HG02623 (cell line): Measurements from ENCODE around the gene RASL12.
"Not testable (repeated sequence)": the region's sequence is repeated elsewhere in the genome, so short reads cannot be mapped to it uniquely, and the experiment has no call there.

Experiments used
- ATAC-seq: cut with Tn5 transposase; IDR thresholded peaks from one replicate; pipeline ENCODE4 v1.9.1; 2021; ENCODE audit warnings: moderate library complexity; ENCODE audit not compliant: unreplicated experiment

The RASL12 gene, protein sequence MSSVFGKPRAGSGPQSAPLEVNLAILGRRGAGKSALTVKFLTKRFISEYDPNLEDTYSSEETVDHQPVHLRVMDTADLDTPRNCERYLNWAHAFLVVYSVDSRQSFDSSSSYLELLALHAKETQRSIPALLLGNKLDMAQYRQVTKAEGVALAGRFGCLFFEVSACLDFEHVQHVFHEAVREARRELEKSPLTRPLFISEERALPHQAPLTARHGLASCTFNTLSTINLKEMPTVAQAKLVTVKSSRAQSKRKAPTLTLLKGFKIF

DNA sequence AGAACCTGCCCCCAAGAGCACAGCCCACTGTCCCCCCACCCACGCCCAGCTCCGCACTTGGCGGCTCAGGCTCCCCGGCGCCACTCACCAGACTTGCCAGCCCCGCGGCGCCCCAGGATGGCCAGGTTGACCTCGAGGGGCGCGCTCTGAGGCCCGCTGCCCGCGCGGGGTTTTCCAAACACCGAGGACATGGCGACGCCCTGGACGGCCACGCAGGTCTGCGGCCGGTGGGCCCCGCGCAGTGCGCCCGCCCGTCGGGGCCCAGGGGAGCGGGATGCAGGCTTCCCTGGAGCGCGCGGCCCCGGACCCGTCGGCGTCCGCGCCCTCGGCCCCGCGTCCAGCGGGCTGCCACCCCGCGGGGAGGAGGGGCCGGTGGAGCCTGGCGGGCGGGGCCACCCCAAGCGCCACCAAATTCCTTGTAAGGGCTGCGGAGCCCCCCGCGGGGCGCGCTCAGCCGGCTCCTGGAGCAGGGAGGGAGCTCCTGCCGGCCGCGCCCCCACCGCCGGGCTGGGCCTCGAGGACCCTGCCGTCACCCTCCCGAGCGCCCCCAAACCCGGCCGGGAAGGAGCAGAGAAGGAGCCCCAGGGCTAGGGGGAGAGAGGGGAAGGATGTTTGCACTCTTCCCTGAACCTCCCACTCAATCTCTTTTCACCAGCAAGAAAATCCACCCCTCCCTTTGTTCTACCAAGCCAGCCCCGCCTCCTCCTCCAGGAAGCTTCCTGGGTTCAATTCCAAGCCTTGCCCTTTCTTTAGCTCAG is at the start of gene RASL12:
TSS of gene RASL12 (minus strand) at position 347 of the 758 bp plus-strand sequence. CDS start at position 191, 156 bp downstream.
- ATAC-seq = no peak

DNA sequence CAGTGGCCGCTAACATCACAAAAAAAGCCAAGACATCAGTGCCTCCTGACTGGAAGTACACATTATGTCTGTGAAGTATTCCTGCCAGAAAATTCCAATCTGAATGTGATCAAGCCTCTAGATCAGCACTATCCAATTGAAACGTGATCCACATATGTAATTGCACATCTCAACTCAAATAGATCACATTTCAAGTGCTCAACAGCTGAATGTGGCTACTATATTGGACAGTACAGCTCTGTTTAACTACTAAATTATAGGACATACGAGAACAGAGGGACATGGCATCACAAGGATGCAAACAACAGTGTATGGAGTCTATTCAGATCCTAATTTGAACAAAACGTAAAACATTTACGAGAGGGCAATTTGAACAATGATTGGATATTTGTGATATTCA is 47.8 kb upstream of the RASL12 start:
- ATAC-seq = no peak

DNA sequence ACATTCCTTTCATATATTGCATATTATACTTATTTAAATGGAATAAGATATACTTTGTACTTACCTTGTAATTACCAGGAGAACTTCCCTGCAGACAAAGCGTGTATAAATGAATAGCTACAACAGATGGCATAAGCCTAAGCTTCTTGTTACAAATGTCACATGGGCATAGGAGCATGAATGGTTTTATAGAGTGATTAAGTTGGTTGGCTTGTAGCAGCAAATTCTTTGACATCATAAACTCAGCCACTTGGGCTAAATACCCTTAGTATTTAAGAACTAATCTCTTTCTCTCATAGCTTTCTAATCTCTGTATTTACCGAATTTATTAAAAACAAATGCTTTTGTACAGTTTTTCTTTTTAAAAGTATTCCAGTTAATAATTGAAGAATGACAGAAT is 47.3 kb upstream of the RASL12 start, which contains the start of gene UBAP1L:
TSS of gene UBAP1L (minus strand) at position 115 of the 400 bp plus-strand sequence. CDS start 8,985 bp downstream, outside the sequence.
- ATAC-seq = no peak

DNA sequence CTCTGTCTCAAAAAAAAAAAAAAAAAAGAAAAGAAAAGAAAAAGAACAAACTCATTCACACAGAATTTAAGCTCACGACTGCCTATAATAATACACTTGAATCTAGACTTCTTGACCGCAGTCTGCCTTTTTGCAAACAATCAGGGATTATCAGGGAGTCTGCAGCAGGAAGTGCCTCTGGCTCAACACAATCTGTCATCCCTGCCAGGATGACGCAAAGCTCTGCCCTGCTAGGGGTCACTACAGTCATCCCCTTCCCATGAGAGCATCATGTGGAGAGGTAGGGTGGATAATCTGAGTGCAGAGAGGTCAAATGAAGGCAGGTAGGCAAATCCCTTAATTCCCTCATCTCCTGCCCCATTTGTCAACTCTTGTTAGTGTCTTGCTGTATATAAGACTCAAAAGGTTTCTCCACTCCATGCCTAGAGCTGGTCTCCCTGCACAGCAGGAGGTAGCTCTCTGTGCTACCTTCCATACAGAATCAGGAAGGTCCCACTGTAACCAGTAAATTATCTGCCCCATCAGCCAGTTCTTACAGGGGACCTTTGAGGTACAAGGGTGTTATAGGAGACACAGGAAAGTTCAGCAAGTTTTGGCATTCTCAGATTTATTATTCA is 43.0 kb upstream of the RASL12 start:
- ATAC-seq = no peak

DNA sequence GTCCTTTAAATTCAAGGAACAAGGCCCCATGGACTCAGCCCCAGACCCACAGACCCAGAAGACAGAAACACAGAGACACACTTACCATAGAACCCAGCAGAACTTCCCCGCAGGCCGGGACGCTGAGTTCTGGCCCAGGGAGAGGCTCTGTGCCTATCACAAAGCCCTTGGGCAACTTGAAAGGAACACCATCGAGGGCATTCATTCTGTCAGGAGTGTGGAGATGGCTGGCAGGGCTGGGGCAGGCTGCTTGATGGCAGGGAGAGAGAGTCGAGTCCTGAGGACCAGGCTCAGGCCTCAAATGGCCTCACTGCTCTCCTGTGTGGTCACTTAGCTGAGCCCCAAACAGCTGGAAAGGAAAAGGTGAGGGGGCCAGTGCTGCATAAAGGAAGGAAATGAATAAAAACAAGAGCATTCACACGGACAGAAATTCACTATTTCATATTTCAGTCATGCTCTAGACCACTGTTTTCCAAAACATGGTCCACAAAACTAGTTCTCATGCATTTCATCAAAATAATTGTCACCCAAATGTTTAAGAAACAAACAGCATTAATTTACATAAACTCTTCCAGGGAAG is 38.3 kb upstream of the RASL12 start:
- ATAC-seq = no peak

DNA sequence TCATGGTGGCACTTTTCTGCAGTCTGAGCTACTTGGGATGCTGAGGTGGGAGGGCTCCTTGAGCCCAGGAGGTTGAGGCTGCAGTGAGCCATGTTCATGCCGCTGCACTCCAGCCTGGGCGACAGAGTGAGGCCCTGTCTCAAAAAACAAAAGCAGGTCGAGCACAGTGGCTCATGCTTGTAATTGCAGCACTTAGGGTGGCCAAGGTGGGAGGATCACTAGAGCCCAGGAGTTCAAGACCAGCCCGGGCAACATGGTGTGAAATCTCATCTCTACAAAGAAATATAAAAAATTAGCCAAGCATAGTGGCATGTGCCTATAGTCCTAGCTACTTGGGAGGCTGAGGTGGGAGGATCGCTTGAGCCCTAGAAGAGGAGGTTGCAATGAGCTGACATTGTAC is 37.2 kb upstream of the RASL12 start:
- no peak for ATAC-seq

DNA sequence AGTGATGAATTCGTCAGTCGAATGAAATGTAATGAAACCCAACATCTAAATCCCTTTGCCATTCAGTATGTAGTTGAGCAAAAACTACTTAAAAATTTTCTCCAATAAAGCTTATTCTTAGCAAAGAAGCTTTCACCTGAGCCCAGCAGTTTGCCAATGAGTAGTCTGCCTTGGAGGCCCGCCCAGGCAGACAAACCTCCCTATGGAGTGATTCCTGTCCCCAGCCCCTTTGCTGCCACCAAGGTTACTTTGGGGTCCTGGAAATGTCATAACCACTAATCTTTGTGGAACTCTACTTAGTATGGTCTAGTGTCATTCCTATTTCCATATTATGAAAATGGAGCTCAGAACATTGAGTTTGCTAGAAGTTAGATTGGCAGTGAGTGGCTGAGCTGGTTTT is 35.1 kb upstream of the RASL12 start:
- no peak for ATAC-seq

DNA sequence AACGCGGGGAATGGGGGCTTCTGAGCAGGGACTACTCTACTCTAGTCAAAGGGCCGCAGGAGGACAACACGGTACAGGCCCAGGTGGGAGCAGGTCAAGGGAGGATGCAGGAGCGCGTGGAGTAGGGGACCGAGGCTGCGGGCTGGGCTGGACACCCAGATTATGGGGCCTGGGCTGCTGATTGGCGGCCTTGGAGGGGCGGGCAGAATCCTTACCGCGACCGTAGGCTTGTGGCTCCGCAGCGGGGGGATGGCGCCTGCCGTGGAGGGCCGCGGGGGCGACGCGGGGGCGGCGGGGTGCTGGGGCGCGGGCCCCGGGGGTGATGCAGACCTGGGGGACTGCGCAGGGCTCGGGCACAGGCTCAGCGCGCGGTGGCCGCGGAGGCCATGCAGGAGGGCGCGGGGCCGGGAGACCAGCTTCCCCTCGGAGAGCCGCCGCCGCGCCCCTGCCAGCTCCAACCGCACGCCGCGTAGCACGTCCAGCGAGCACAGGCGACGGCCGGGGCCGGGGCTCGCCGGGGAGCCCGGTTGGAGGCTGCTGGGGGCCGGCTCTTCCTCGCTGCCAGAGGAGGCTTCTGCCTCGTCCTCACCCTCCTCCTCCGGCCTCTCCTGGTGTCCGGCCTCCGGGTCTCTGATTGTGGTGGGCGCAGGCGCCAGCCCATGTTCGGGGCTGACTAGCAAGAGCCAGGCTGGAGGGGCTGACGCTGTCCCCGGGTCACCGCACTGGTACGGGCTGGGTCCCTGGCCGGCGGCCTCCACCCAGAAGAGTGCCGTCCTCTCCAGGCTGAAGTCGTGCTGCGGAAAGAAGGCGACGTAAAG is 34.3 kb upstream of the RASL12 start:
- no peak for ATAC-seq

DNA sequence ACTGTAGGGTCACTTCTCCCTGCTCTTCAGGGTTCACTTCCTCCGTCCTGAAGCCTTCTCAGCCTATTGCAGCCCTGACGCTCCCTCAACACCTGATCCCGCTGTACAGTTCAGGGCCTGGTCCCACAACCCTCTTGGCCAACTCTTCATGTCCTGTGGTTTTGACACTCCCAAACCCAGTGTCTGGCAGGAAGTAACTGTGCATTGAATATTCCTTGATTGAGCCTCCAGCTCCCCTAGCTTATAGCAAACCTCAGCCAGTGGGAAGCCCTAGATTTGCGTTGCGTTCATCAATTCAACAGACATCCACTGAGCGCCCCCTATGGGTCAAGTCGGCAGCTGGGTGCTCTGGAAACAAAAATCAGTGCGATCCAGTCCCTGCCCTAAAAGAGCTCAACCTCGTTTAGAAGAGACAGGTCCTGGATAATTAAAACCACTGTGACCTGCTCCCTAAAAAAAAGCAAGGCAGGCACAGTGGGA is 33.7 kb upstream of the RASL12 start:
- no peak for ATAC-seq

DNA sequence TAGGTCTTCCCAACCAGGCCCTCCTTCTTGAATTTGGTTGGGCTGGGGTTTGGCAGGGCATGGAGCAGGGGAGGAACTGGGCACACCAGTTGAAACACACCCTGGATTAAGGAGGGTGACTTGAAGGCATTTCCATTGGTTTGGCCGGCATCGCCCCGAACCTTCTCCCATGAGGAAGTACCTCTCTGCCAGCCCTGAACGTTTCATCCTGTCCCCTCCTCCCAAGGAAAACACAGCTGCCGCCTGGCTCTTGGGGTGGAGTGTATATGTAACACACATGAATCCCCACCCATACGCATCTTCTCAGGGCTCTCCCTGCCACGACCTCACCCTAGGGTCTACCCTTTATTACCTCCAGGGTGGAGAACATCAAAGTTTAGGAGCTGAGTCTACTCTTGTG is 32.7 kb upstream of the RASL12 start:
- ATAC-seq = no peak

DNA sequence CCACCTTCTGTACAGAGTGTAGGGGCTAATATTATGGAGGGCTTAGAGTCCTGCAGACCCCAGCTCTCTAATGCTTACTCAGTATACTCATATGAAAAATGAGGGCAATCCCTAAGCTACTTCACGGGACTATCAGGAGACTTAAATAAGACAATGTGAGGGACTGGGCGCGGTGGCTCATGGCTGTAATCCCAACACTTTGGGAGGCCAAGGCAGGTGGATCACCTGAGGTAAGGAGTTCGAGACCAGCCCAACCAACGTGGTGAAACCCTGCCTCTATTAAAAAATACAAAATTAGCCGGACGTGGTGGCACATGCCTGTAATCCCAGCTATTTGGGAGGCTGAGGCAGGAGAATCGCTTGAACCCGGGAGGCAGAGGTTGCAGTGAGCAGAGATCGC is 32.0 kb upstream of the RASL12 start:
- ATAC-seq = not testable (repeated sequence)

DNA sequence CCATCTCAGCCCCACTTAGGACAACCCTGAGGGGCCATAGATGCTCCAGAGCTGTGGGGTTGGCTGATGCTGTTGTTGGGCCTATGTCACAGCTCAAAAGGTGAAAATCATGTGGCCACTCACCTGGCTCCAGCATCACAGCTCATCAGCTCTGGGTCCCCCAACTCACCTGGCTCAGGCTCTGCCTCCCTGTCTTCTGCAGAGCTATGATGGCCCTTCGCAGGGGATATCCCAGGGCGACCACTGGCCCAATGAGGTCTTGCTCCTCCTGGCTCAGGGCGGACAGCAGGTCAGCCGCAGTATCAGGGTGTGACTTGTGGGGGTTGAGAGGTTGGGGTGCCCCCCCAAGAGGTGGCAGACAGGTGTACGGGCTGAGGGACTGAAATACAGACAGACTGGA is 31.5 kb upstream of the RASL12 start:
- ATAC-seq = no peak

DNA sequence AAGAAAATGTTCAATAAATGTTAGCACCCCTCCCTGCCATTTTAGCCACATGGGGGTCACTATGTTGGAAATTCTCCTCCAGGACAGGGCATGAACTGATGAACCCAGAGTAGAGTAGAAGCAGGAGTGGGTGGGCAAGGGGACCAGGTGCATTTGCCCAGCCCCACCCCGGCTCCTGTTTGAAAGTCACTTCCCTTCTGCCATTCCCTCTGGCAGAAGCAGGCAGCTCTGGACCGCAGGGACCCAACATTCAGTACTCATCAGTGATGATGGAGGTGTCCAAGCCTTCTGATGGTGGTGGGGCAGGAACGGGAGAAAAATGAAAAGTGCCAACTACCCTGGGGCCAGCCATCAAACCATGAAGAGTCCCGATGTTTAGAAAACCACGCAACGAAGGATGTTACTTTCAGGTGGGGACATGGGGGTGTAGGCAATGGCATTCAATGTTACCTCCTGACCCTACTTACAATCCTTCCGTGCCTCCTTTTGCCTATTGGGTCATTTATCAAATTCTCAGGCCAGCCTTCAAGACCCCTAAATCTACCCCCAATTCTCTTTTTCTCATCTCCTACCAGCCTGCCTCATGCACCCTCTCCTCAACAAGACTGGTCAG is 30.0 kb upstream of the RASL12 start:
- no peak for ATAC-seq

DNA sequence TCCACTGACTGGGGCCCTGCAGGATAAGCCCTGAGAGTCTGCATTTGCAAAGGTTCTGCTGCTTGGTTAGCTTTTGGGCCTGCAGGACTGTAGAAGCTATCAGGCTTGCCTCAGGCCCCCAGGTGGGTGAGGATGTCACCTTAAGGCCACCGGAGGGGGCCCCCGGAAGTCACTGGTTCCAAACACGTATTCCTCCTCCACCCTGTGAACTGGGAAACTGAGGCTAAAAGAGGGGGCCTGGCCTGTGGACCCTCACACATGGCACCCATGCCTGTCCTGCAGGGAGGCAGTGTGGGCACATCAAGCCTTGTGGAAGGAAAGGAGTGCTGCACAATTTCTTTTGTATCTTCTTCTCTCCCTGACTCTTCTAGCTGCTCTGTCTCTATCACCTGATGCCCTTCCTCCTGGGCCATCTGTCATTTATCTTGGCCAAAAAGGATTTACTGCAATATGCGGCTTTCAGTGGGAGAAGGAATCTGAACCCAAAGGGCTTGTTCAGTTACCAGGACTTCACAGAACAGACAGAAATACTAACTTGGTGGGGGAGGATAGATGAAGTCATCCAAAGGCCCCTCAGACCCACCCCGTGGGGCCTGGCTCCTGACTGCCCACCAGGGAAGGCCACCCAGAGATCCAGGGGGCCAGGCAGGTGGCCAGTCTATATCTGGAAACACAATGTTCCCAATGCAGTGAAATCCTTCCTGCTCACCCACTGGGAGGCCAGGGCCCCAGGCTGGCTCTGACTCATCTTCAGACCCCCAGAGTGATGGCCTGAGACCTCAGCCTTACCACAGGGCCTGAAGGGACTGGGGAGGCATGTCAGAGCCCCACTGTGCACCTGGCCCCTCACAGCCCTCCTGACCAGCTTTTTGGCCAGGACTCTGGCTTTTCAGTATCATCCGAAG is 28.9 kb upstream of the RASL12 start:
- no peak for ATAC-seq

DNA sequence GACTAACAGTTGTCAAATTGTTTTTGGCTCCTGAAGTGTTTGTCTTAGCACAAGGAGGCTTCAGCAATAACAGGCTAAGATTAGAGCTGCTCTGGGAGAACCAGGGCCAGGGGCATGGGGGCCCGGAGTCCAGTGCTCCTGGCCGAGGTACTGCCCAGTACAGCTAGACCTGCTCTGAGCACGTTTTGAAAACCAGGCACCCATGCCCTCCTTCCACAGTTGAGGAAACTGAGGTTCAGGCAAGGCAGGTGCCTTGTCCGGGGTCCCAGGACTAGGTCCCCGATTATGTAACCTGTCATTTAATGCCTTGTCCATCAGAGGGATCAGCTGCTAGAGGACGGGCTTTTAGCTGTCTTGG is 27.9 kb upstream of the RASL12 start:
- ATAC-seq = no peak

DNA sequence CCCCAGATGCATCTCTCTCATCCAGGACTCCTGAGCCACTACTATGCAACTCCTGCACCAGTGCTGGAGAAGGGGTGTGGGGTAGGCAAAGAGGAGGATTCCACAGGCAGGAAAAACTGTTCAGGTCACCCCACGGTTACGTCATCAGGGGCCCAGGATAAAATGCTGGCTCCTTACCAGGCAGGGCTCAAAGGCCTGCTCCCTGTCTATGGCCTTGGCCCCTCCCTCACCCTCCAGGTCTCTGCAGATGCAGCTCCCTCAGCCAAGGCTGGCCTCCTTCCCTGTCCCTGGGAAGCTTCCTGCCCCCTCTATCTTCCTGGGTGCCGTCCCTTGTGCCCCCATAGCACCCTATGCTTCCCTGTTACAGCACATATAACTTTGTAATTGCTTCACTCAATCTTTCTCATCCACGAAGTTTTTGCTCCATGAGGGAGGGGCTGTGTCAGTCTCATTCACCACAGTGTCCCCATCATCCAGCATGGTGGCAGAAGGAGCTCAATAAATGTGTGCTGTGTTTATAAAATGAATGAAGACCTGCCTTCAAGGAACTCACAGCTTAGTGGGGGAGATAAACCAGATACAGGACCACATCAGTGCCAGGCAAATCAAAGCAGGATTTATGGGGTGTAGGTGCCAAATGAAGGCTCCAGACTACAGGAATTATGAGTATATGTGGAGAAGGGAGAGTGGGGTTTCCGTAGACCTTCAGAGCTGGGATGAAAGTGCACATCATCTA is 27.4 kb upstream of the RASL12 start:
- ATAC-seq = no peak

DNA sequence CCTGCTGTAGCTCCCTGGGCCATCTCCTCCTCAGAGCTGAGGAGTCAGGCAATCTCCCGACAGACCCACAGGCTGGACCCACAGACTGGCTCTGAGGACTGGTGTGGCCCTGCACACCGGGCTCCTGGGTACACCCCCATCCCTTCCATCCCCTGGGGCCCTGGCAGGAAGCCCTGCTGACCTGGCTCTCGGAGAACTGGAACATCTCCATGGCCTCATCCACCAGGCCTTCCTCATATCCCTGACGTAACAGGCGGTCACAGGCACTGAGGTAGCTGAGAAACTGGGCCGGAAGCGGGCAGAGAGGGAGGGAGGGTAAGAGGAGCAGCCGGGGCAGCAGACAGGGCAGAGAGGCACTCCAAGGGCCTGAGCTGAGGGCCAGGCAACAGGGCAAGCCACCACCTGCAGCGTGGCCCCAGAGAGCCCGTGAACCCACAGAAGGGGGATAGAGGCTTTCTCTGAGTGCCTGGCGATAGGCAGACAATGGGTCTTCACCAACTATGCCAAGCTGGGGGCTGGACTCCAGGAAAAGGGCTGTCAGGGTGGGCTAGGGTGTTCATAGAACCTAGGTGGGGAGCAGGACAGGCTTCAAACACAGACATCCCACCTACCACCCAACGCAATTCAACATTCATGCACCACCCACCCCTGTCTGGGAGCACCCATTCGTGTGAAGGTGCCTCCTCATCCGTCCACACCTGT is 26.7 kb upstream of the RASL12 start:
- ATAC-seq = no peak

DNA sequence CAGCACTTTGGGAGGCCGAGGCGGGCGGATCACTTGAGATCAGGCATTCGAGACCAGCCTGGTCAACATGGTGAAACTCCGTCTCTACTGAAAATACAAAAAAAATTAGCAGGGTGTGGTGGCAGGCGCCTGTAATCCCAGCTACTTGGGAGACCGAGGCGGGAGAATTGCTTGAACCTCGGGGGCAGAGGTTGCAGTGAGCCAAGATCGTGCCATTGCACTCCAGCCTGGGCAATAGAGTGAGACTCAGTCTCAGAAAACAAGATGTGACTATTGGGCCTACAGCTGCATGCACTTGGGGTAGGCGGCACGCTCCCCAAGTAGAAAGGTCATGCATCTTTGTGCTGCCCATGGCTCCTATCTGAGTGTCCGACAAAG is 26.0 kb upstream of the RASL12 start:
- not testable (repeated sequence) for ATAC-seq
